CD4-positive, alpha-beta memory T cell (primary cell): Measurements from ENCODE around the gene MAGIX. TPM values are rescaled to one million over a fixed set of nuclear protein-coding genes. Genes with fewer than 3 reads are reported as not detected.
A peak's percentile ranks its signal among the peaks of the same experiment; 100 is the strongest.

Source experiments
- CTCF ChIA-PET: fragments of 350-600 bp; sonication (Branson Sonifier 250); formaldehyde crosslinking; loops from one replicate; lab custom pipeline; 2021; ENCODE audit warnings: inconsistent platforms; ENCODE audit not compliant: partially characterized antibody; lab: Charles Lee
- POLR2A ChIA-PET: fragments of 350-600 bp; sonication (Branson Sonifier 250); formaldehyde crosslinking; loops from one replicate; lab custom pipeline; 2021; ENCODE audit not compliant: partially characterized antibody; lab: Charles Lee
- DNase-seq, 5 donors: peaks; one replicate each; pipeline versions ENCODE4 v3.0.0 to v3.0.0-alpha.2; 2020 to 2022; ENCODE audit warnings: mixed read lengths in 1 of 5
- H3K27ac ChIP-seq: one replicate; pipeline ENCODE4 v1.7.0; 2013; ENCODE audit warnings: low read depth, low read length
- H3K27me3 ChIP-seq: 2 replicates; pipeline ENCODE4 v1.7.0; 2013; ENCODE audit warnings: mild to moderate bottlenecking, low read length, moderate library complexity; ENCODE audit not compliant: insufficient read depth
- H3K36me3 ChIP-seq: 2 replicates; pipeline ENCODE4 v1.7.0; 2013; ENCODE audit warnings: mild to moderate bottlenecking, low read length, moderate library complexity; ENCODE audit not compliant: insufficient read depth
- H3K4me1 ChIP-seq: 2 replicates; pipeline ENCODE4 v1.7.0; 2013; ENCODE audit warnings: mild to moderate bottlenecking, low read length, moderate library complexity; ENCODE audit not compliant: insufficient read depth
- H3K4me3 ChIP-seq, 2 donors: one replicate each; pipeline ENCODE4 v1.7.0; 2013; ENCODE audit warnings: low read length in 2 of 2, mild to moderate bottlenecking in 1 of 2
- H3K9me3 ChIP-seq, 2 donors: one replicate each; pipeline ENCODE4 v1.7.0; 2013; ENCODE audit warnings: low read length in 2 of 2, control low read depth in 1 of 2; ENCODE audit not compliant: control insufficient read depth in 1 of 2
- H3K27ac Mint-ChIP-seq, 7 donors: one replicate each; pipeline ENCODE4 v1.8.0; 2020 to 2021; ENCODE audit warnings: mixed read lengths in 7 of 7, mild to moderate bottlenecking in 6 of 7, inconsistent platforms in 3 of 7, moderate library complexity in 3 of 7
- H3K27me3 Mint-ChIP-seq, 2 donors: one replicate each; pipeline ENCODE4 v1.8.0; 2020 to 2021; ENCODE audit warnings: mixed read lengths in 2 of 2
- H3K36me3 Mint-ChIP-seq, 2 donors: one replicate each; pipeline ENCODE4 v1.8.0; 2020 to 2021; ENCODE audit warnings: mixed read lengths in 2 of 2, inconsistent platforms in 1 of 2, mild to moderate bottlenecking in 1 of 2
- H3K4me1 Mint-ChIP-seq, 4 donors: one replicate each; pipeline ENCODE4 v1.8.0; 2020 to 2021; ENCODE audit warnings: mixed read lengths in 4 of 4, mild to moderate bottlenecking in 1 of 4
- H3K4me3 Mint-ChIP-seq, 8 donors: one replicate each; pipeline ENCODE4 v1.8.0; 2020 to 2021; ENCODE audit warnings: mixed read lengths in 8 of 8, mild to moderate bottlenecking in 7 of 8, moderate library complexity in 6 of 8, inconsistent platforms in 3 of 8
- H3K9me3 Mint-ChIP-seq, 8 donors: one replicate each; pipeline ENCODE4 v1.8.0; 2020 to 2021; ENCODE audit warnings: mixed read lengths in 8 of 8, mild to moderate bottlenecking in 5 of 8, inconsistent platforms in 3 of 8, moderate library complexity in 1 of 8
- intact Hi-C: fragments of 100-400 bp; cut with micrococcal nuclease; formaldehyde crosslinking; loops from one replicate; pipeline ENCODE4 v1.15.1; 2023
- polyA plus RNA-seq, 2 donors: library from polyadenylated mRNA; unstranded; fragments of 300-500 nt; fragmentation: Illumina TruSeq; gene quantifications; one replicate each; pipeline ENCODE4 v1.2.3, GENCODE V29; 2021
- total RNA-seq, 2 experiments: library from RNA; stranded (reverse); gene quantifications; one replicate each; pipeline ENCODE4 v1.2.3, GENCODE V29; 2021

Gene MAGIX
- total and polyA plus RNA-seq, 4 experiments from 2014 or later: 0.21 to 2.2 (median 1.3) TPM

DNA sequence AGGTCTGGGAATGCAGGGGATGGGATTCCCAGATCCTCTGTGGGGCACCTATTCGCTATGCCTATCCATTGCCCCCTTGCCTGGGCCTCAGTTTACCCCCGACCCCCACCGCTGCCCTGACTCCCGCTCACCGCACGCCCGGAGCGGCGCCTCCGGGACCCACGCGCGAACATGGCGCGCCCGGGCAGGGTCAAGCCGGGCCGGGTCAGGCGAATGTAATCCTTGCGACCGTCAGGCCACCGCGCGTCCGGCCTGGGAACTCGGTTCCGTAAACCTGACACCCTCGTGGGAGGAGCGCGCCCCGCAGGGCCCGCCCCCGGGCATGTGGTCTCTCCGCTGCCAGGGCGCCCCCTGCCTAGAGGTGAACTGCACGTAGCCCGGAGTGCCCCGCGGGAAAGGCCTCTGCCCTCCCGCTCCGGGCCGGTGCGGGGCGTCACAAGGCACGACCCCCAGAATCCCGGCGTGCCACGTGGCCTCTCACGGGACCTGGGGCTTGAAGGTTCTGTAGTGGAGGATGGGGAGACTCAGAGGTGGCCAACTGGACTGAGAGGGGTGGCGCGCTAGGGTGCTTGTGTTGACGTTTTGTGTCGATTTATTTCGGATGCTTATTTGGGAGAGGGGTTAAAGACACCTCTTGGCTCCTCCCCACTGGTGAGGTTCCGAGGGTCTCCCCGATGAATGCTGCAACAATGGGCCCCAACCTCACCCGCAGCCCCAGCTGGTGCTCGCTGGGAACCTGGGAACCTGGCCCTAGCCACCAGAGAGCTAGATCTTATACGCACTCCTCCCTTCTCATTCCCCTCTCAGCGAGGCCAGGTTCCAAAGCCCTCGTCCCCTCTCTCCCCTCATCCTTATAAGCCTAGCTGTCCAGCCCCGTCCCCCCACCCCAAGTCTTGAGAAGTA lies 23.8 kb downstream of the MAGIX start, which contains the start of gene PRICKLE3:
Gene PRICKLE3, minus strand, starts transcription at position 249 of the 903 bp plus-strand sequence. Its CDS starts 76 bp downstream, at position 173.
- no peaks in the 10 kb centered on the region for H3K9me3 ChIP-seq
- Mint-ChIP-seq H3K27ac (peak within 1 kb of the TSS; percentile 30 to 88 (median 70)), H3K4me1 (peaks cover 9 to 27% (median 17%) of the 10 kb centered on the region in 4 donors), H3K27me3 (no peaks in the 10 kb centered on the region), H3K4me3 (peak within 1 kb of the TSS; percentile 76 to 90 (median 82)), H3K9me3 (no peaks in the 10 kb centered on the region), H3K36me3 (peaks cover 4 to 6% of the 10 kb centered on the region in 2 donors)
- H3K27ac ChIP-seq: peak within 1 kb of the TSS; percentile 58
- ChIA-PET CTCF (interaction anchor here (1.1 to 1.6 kb wide), 2 partner anchors 19 to 31 kb away, joined by 3 to 4 read pairs; no protein-coding TSS in a partner anchor), POLR2A (interaction anchor here (1.1 to 1.9 kb wide), 2 partner anchors 19 to 31 kb away, joined by 3 to 11 read pairs; no protein-coding TSS in a partner anchor)
- peaks cover 12% of the 10 kb centered on the region for H3K4me1 ChIP-seq
- H3K27me3 ChIP-seq: no peaks in the 10 kb centered on the region
- peak; percentile 54 to 70 (median 61) for DNase-seq
- peak within 1 kb of the TSS; percentile 47 to 58 for H3K4me3 ChIP-seq
- H3K36me3 ChIP-seq: no peaks in the 10 kb centered on the region
- intact Hi-C loops: loop anchor here (2.0 kb wide), 1 partner anchor 14 kb away; no protein-coding TSS in a partner anchor

- Mint-ChIP-seq H3K36me3 (peaks cover 4 to 6% of the 10 kb centered on the region in 2 donors), H3K27ac (peak overlapping the region in 1 of 7 donors; percentile 11), H3K9me3 (no peaks in the 10 kb centered on the region), H3K27me3 (no peaks in the 10 kb centered on the region), H3K4me3 (peak overlapping the region in 4 of 8 donors; percentile 15 to 61 (median 38)), H3K4me1 (peaks cover 9 to 27% (median 17%) of the 10 kb centered on the region in 4 donors)
- ChIA-PET POLR2A (interaction anchor here (1.1 kb wide), 1 partner anchor 31 kb away, joined by 3 read pairs; no protein-coding TSS in a partner anchor), CTCF (interaction anchor here (1.6 kb wide), 1 partner anchor 31 kb away, joined by 4 read pairs; no protein-coding TSS in a partner anchor)
- H3K36me3 ChIP-seq: no peaks in the 10 kb centered on the region
- no peak overlapping the region for H3K4me3 ChIP-seq
- H3K27me3 ChIP-seq: no peaks in the 10 kb centered on the region
- peaks cover 13% of the 10 kb centered on the region for H3K4me1 ChIP-seq
- no peaks in the 10 kb centered on the region for H3K9me3 ChIP-seq
- no peak overlapping the region for H3K27ac ChIP-seq
- intact Hi-C loops: loop anchor here (2.0 kb wide), 1 partner anchor 14 kb away; no protein-coding TSS in a partner anchor
- DNase-seq: no peak
Measured at GRCh38 chrX:49187028-49187394, 24.5 kb downstream of the MAGIX start.

DNA sequence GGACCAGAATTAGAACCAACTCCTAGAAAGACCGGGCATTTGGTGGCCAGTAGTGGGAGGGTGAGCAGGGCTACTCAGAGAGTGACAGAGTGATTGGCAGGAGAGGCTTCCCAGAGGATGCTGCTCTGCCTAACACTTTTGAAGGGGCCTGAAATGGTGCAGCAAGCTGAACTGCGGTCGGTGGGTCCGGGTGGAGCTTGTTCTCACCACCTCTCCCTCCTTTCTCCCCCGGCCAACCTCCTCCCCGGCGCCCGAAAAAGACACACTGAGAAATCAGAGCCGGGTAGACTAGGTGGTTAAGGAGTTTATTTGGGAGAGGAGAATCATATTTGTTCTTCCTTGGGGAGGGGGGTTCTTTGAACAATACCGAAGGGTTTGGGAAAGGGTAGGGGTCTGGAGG lies 25.0 kb downstream of the MAGIX start:
- intact Hi-C loops: loop anchor here (2.0 kb wide), 1 partner anchor 15 kb away; no protein-coding TSS in a partner anchor
- Histone ChIP-seq H3K36me3 (no peaks in the 10 kb centered on the region), H3K27me3 (no peaks in the 10 kb centered on the region), H3K9me3 (no peaks in the 10 kb centered on the region), H3K27ac (no peak overlapping the region), H3K4me1 (peaks cover 18% of the 10 kb centered on the region), H3K4me3 (no peak overlapping the region)
- H3K27me3 Mint-ChIP-seq: no peaks in the 10 kb centered on the region
- peaks cover 11 to 28% (median 18%) of the 10 kb centered on the region in 4 donors for H3K4me1 Mint-ChIP-seq
- no peak for DNase-seq
- POLR2A ChIA-PET: no interaction called here
- H3K36me3 Mint-ChIP-seq: peaks cover 0 to 2% of the 10 kb centered on the region in 2 donors
- no peaks in the 10 kb centered on the region for H3K9me3 Mint-ChIP-seq
- H3K27ac Mint-ChIP-seq: peak overlapping the region in 1 of 7 donors; percentile 60
- CTCF ChIA-PET: interaction anchor here (0.6 to 2.5 kb wide), 3 partner anchors 19 to 32 kb away, joined by 3 to 8 read pairs (median 4); no protein-coding TSS in a partner anchor
- peak overlapping the region in 1 of 8 donors; percentile 25 for H3K4me3 Mint-ChIP-seq

DNA sequence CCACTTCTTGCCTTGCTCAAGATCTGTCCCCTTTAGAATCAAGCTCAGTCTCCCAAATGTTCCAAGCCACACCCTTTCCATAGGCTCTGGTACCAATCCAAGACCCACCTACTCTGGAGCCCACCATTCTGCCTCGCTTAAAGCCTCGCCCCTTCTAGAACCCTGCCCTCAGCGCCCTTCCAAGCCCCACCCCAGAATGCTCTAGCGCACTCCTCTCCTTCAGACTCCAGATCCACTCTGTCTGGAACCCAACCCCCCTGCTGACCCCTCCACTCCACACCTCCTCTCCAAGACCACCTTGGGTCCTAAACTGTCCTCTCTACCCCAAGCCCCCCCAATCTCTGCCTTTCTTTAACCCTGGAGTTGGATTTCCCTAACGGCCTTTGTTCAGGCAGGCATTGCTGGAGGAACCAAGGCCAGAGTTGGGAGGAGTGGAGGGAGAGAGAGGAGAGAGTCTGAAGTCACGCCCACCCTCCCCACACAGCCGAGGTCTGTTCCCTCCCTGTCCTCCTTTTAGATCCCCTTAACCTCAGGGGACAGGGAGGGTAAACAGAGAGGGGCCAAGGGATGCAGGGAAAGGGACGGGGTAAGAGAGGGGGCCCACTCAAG lies 26.0 kb downstream of the MAGIX start:
- Histone ChIP-seq H3K4me1 (peaks cover 29% of the 10 kb centered on the region), H3K4me3 (no peak overlapping the region), H3K36me3 (no peaks in the 10 kb centered on the region), H3K27me3 (no peaks in the 10 kb centered on the region), H3K9me3 (no peaks in the 10 kb centered on the region), H3K27ac (no peak overlapping the region)
- Mint-ChIP-seq H3K27ac (no peak overlapping the region), H3K9me3 (no peaks in the 10 kb centered on the region), H3K36me3 (peaks cover 0 to 2% of the 10 kb centered on the region in 2 donors), H3K27me3 (no peaks in the 10 kb centered on the region), H3K4me3 (peak overlapping the region in 2 of 8 donors; percentile 0 to 12), H3K4me1 (peaks cover 18 to 38% (median 25%) of the 10 kb centered on the region in 4 donors)
- CTCF ChIA-PET: interaction anchor here (2.5 kb wide), 1 partner anchor 22 kb away, joined by 8 read pairs; no protein-coding TSS in a partner anchor
- POLR2A ChIA-PET: no interaction called here
- no peak for DNase-seq
- intact Hi-C loops: no loop called here

DNA sequence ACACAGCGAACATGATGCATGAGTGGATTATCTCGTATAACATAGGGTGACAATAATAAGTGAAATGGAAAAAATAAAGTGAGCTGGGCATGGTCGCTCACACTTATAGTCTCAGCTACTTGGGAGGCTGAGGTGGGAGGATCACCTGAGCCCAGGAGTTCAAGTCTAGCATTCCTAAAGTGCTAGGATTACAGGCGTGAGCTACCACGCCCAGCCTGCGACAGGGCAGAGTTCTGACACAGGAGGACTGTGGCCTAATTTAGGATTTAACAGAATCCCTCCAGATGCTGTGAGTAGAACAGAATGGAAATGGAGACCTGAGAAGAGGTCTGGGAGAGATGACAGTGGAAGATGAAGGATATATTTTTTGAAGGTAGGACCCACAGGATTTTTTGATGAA lies 27.0 kb downstream of the MAGIX start:
- POLR2A ChIA-PET: interaction anchor here (0.9 kb wide), 1 partner anchor 79 kb away, joined by 3 read pairs; no protein-coding TSS in a partner anchor
- H3K36me3 ChIP-seq: no peaks in the 10 kb centered on the region
- Mint-ChIP-seq H3K4me3 (peak overlapping the region in 6 of 8 donors; percentile 13 to 85 (median 24)), H3K36me3 (peaks cover 0 to 2% of the 10 kb centered on the region in 2 donors), H3K27ac (peak overlapping the region in 3 of 7 donors; percentile 10 to 81 (median 47)), H3K9me3 (no peaks in the 10 kb centered on the region), H3K27me3 (no peaks in the 10 kb centered on the region), H3K4me1 (peaks cover 20 to 36% (median 28%) of the 10 kb centered on the region in 4 donors)
- no peak for DNase-seq
- no peaks in the 10 kb centered on the region for H3K27me3 ChIP-seq
- peaks cover 26% of the 10 kb centered on the region for H3K4me1 ChIP-seq
- H3K9me3 ChIP-seq: no peaks in the 10 kb centered on the region
- no peak overlapping the region for H3K4me3 ChIP-seq
- H3K27ac ChIP-seq: no peak overlapping the region
- intact Hi-C loops: loop anchor here (5.0 to 10.0 kb wide), 3 partner anchors 32 to 685 kb away; partner anchors contain the start of genes CCDC22 and USP27X
- CTCF ChIA-PET: interaction anchor here (2.5 kb wide), 1 partner anchor 23 kb away, joined by 8 read pairs; no protein-coding TSS in a partner anchor

- intact Hi-C loops: loop anchor here (1.0 to 10.0 kb wide), 5 partner anchors 9 to 684 kb away; partner anchors contain the start of genes CCDC22, PPP1R3F, SYP and USP27X
- peak overlapping the region; percentile 68 to 96 (median 91) for H3K4me3 Mint-ChIP-seq
- Histone ChIP-seq H3K36me3 (no peaks in the 10 kb centered on the region), H3K9me3 (no peaks in the 10 kb centered on the region), H3K27me3 (no peaks in the 10 kb centered on the region), H3K4me3 (peak overlapping the region; percentile 52 to 74), H3K27ac (peak overlapping the region; percentile 69), H3K4me1 (peaks cover 18% of the 10 kb centered on the region)
- peak; percentile 86 to 95 (median 93) for DNase-seq
- H3K4me1 Mint-ChIP-seq: peaks cover 17 to 27% (median 22%) of the 10 kb centered on the region in 4 donors
- no peaks in the 10 kb centered on the region for H3K27me3 Mint-ChIP-seq
- no peaks in the 10 kb centered on the region for H3K9me3 Mint-ChIP-seq
- peaks cover 0 to 2% of the 10 kb centered on the region in 2 donors for H3K36me3 Mint-ChIP-seq
- H3K27ac Mint-ChIP-seq: peak overlapping the region; percentile 47 to 98 (median 94)
- ChIA-PET POLR2A (interaction anchor here (0.6 to 1.5 kb wide), 23 partner anchors 10 to 651 kb away, joined by 3 to 26 read pairs (median 4); partner anchors contain the start of genes CACNA1F, FOXP3, GPKOW and GRIPAP1), CTCF (interaction anchor here (0.6 to 3.7 kb wide), 6 partner anchors 10 to 39 kb away, joined by 3 to 27 read pairs (median 4); no protein-coding TSS in a partner anchor)
Measured at GRCh38 chrX:49190821-49191573, 28.4 kb downstream of the MAGIX start.
